Stomach (tissue), 4 donors: ENCODE data around the gene RSPH6A.

Experiments used
- EP300 ChIP-seq: sonication (generic); formaldehyde crosslinking; IDR thresholded peaks from one replicate; pipeline ENCODE4 v1.6.1; 2017; ENCODE audit warnings: antibody characterized with exemption
- POLR2A ChIP-seq, 4 donors: fragments of 450-650 bp; IDR thresholded peaks; one replicate each; pipeline ENCODE4 v1.6.1; 2016; ENCODE audit warnings: antibody characterized with exemption in 4 of 4, control low read depth in 2 of 4, mild to moderate bottlenecking in 1 of 4, moderate library complexity in 1 of 4
- POLR2AphosphoS5 ChIP-seq, 3 donors: sonication (generic); formaldehyde crosslinking; IDR thresholded peaks; one replicate each; pipeline ENCODE4 v1.6.1; 2016; ENCODE audit warnings: antibody characterized with exemption in 3 of 3
- TF ChIP-seq, protein P1 (sequence below), 7 experiments: fragments of 450-650 bp in 4 of 7; fragments of 200-600 bp in 3 of 7; sonication (generic) in 3 of 7; IDR thresholded peaks; one replicate each; pipeline ENCODE4 v1.5.1; 2016 to 2019; ENCODE audit warnings: antibody characterized with exemption in 7 of 7, control low read depth in 2 of 7, mild to moderate bottlenecking in 1 of 7

DNA sequence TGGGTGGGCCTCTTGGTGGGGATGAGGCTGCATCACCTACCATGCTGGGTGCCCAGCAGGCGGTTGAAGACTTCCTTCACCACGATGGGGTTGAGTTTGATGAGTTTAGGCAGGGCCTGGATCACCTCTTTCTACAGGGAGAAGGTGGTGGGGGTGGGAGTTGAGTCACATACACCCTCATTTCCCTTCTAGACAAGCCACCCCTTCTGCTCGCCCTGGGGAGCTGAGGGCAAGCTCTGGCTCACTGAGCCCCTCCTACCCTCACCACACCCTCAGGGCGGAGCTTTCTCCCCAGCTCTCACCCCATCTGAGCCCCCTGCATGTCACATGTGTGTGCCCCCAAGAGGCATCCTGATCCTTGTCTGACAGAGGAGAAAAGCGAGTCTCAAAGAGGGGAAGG lies 7.6 kb upstream of the RSPH6A start:
- TF ChIP-seq, protein P1, sequence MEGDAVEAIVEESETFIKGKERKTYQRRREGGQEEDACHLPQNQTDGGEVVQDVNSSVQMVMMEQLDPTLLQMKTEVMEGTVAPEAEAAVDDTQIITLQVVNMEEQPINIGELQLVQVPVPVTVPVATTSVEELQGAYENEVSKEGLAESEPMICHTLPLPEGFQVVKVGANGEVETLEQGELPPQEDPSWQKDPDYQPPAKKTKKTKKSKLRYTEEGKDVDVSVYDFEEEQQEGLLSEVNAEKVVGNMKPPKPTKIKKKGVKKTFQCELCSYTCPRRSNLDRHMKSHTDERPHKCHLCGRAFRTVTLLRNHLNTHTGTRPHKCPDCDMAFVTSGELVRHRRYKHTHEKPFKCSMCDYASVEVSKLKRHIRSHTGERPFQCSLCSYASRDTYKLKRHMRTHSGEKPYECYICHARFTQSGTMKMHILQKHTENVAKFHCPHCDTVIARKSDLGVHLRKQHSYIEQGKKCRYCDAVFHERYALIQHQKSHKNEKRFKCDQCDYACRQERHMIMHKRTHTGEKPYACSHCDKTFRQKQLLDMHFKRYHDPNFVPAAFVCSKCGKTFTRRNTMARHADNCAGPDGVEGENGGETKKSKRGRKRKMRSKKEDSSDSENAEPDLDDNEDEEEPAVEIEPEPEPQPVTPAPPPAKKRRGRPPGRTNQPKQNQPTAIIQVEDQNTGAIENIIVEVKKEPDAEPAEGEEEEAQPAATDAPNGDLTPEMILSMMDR (IDR thresholded peaks at IDR 0.05) = no peak
- TF ChIP-seq POLR2A (IDR thresholded peaks at IDR 0.05) (no peak), POLR2AphosphoS5 (IDR thresholded peaks at IDR 0.05) (no peak), EP300 (no peak)
